ENCODE results near the gene SLC16A12. TPM values are rescaled to one million over a fixed set of nuclear protein-coding genes. Genes with fewer than 3 reads are reported as not detected.
"Not testable (repeated sequence)": the region's sequence is repeated elsewhere in the genome, so short reads cannot be mapped to it uniquely, and the experiment has no call there.

Gene SLC16A12
- total and polyA plus RNA-seq, 2 donors (not counting 1 experiment from before 2014, with no cell fraction given) = under 0.01 to 0.26 TPM

DNA sequence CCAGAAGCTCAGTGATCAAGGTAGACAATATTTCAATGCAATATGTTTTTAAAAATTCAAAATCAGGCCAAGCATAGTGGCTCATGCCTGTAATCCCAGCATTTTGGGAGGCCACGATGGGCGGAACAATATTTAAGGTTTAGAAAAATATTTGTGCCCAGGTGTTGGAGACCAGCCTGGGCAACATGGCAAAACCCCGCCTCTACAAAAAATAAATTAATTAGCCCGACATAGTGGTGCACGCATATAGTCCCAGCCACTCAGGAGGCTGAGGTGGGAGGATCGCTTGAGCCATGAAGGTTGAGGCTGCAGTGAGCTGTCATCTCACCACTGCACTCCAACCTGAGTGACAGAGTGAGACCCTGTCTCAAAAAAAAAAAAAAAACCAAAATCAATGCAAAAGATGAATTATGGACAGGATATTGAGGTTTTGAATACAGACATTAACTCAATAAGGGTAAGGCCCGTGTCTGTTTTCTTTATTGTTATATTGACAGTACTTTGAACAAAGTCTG lies 121.9 kb downstream of the SLC16A12 start:
- Histone ChIP-seq H3K9ac (ENCODE audit: insufficient read depth, low read length) (no peak overlapping the region), H3K79me2 (ENCODE audit: control insufficient read depth, insufficient read depth, low read length) (peaks cover 23% of the 10 kb centered on the region), H3K9me3 (ENCODE audit: control insufficient read depth, insufficient read depth, low read depth, low read length) (no peaks in the 10 kb centered on the region), H3K36me3 (ENCODE audit: control insufficient read depth, insufficient read depth, low read length) (no peaks in the 10 kb centered on the region), H2AFZ (ENCODE audit: low read length) (no peak overlapping the region), H3K27ac (ENCODE audit: insufficient read depth, low read length) (no peak overlapping the region), H3K4me2 (ENCODE audit: extremely low read depth, insufficient read depth, low read length) (peak overlapping the region; percentile 84), H3K4me3 (replicated peaks in 1 of 4; ENCODE audit: control extremely low read depth in 1 of 4, insufficient read depth in 1 of 4, low read depth in 3 of 4, low read length in 4 of 4) (peak overlapping the region in 2 of 4 experiments; percentile 75 to 85), H3K4me1 (ENCODE audit: control insufficient read depth, extremely low read depth, insufficient read depth, low read length) (peaks cover 5% of the 10 kb centered on the region), H3K27me3 (ENCODE audit: control insufficient read depth, insufficient read depth, low read length) (no peaks in the 10 kb centered on the region), H4K20me1 (ENCODE audit: control insufficient read depth, extremely low read depth, insufficient read depth, low read length) (no peaks in the 10 kb centered on the region)
- DNase-seq (ENCODE audit: low read depth in 2 of 2) = no peak
- no peak for TF ChIP-seq EZH2 (IDR thresholded peaks at IDR 0.05; ENCODE audit: low read length, missing control alignments)
- TF ChIP-seq, protein P1, sequence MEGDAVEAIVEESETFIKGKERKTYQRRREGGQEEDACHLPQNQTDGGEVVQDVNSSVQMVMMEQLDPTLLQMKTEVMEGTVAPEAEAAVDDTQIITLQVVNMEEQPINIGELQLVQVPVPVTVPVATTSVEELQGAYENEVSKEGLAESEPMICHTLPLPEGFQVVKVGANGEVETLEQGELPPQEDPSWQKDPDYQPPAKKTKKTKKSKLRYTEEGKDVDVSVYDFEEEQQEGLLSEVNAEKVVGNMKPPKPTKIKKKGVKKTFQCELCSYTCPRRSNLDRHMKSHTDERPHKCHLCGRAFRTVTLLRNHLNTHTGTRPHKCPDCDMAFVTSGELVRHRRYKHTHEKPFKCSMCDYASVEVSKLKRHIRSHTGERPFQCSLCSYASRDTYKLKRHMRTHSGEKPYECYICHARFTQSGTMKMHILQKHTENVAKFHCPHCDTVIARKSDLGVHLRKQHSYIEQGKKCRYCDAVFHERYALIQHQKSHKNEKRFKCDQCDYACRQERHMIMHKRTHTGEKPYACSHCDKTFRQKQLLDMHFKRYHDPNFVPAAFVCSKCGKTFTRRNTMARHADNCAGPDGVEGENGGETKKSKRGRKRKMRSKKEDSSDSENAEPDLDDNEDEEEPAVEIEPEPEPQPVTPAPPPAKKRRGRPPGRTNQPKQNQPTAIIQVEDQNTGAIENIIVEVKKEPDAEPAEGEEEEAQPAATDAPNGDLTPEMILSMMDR (conservative IDR thresholded peaks at IDR 0.05 in 1 of 2, IDR thresholded peaks at IDR 0.05 in 1 of 2; ENCODE audit: low read depth in 1 of 2, low read length in 2 of 2) = no peak

DNA sequence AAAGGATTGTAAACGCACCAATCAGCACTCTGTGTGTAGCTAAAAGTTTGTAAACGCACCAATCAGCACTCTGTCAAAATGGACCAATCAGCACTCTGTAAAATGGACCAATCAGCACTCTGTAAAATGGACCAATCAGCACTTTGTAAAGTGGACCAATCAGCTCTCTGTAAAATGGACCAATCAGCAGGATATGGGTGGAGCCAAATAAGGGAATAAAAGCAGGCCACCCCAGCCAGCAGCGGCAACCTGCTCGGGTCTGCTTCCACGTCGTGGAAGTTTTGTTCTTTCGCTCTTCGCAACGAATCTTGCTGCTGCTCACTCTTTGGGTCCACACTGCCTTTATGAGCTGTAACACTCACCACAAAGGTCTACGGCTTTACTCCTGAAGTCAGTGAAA lies 123.1 kb downstream of the SLC16A12 start:
- H3K4me2 ChIP-seq (ENCODE audit: extremely low read depth, insufficient read depth, low read length); H3K4me3 ChIP-seq (replicated peaks in 1 of 4; ENCODE audit: control extremely low read depth in 1 of 4, insufficient read depth in 1 of 4, low read depth in 3 of 4, low read length in 4 of 4); H3K9me3 ChIP-seq (ENCODE audit: control insufficient read depth, insufficient read depth, low read depth, low read length); H3K36me3 ChIP-seq (ENCODE audit: control insufficient read depth, insufficient read depth, low read length); H3K27ac ChIP-seq (ENCODE audit: insufficient read depth, low read length); H4K20me1 ChIP-seq (ENCODE audit: control insufficient read depth, extremely low read depth, insufficient read depth, low read length); H2AFZ ChIP-seq (ENCODE audit: low read length); H3K27me3 ChIP-seq (ENCODE audit: control insufficient read depth, insufficient read depth, low read length); H3K4me1 ChIP-seq (ENCODE audit: control insufficient read depth, extremely low read depth, insufficient read depth, low read length); DNase-seq (ENCODE audit: low read depth in 2 of 2); H3K9ac ChIP-seq (ENCODE audit: insufficient read depth, low read length): not testable (repeated sequence)
- peaks cover 16% of the 10 kb centered on the region for H3K79me2 ChIP-seq (ENCODE audit: control insufficient read depth, insufficient read depth, low read length)

DNA sequence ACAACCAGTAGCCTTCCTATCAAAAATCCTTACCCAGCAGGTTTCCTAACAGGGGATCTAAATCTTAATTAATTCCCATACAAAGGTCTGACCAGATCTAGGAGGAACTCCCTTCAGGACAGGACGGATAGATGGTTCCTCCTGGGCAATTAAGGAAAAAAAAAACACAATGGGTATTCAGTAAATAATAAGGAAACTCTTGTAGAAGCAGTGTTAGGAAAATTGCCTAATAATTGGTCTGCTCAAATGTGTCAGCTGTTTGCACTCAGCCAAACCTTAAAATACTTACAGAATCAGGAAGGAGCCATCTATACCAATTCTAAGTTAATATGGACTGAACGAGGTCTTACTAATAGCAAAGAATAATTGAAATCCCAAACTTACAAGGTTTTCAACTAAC lies 124.3 kb downstream of the SLC16A12 start:
- H3K27me3 ChIP-seq (ENCODE audit: control insufficient read depth, insufficient read depth, low read length); H3K79me2 ChIP-seq (ENCODE audit: control insufficient read depth, insufficient read depth, low read length); H2AFZ ChIP-seq (ENCODE audit: low read length); H3K4me3 ChIP-seq (replicated peaks in 1 of 4; ENCODE audit: control extremely low read depth in 1 of 4, insufficient read depth in 1 of 4, low read depth in 3 of 4, low read length in 4 of 4); H3K4me1 ChIP-seq (ENCODE audit: control insufficient read depth, extremely low read depth, insufficient read depth, low read length); H3K36me3 ChIP-seq (ENCODE audit: control insufficient read depth, insufficient read depth, low read length); H3K9me3 ChIP-seq (ENCODE audit: control insufficient read depth, insufficient read depth, low read depth, low read length); H3K9ac ChIP-seq (ENCODE audit: insufficient read depth, low read length); H3K4me2 ChIP-seq (ENCODE audit: extremely low read depth, insufficient read depth, low read length); H3K27ac ChIP-seq (ENCODE audit: insufficient read depth, low read length); DNase-seq (ENCODE audit: low read depth in 2 of 2); H4K20me1 ChIP-seq (ENCODE audit: control insufficient read depth, extremely low read depth, insufficient read depth, low read length): not testable (repeated sequence)

DNA sequence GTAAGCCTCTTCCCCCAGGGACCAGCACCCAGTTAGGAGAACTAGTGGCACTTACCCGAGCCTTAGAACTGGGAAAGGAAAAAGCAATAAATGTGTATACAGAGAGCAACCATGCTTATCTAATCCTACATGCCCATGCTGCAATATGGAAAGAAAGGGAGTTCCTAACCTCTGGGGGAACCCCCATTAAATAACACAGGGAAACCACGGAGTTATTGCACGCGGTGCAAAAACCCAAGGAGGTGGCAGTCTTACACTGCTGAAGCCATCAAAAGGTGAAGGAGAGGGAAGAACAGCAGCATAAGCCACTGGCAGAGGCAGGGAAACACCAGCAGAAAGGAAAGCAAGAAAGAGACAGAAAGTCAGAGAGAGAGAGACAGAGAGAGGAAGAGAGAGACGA lies 124.8 kb downstream of the SLC16A12 start:
- not testable (repeated sequence) for H3K4me3 ChIP-seq (replicated peaks in 1 of 4; ENCODE audit: control extremely low read depth in 1 of 4, insufficient read depth in 1 of 4, low read depth in 3 of 4, low read length in 4 of 4); H3K4me1 ChIP-seq (ENCODE audit: control insufficient read depth, extremely low read depth, insufficient read depth, low read length); DNase-seq (ENCODE audit: low read depth in 2 of 2)

DNA sequence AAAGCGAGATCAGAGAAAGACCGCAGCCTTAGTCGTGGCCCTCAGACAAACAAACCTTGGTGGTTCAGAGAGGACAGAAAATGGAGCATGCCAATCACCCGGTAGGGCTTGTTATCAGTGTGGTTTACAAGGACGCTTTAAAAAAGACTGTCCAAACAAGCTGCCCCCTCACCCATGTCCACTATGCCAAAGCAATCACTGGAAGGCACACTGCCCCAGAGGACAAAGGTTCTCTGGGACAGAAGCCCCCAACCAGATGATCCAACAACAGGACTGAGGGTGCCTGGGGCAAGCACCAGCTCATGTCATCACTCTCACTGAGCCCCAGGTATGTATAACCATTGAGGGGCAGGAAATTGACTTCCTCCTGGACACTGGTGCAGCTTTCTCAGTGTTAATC lies 126.1 kb downstream of the SLC16A12 start:
- not testable (repeated sequence) for H3K9ac ChIP-seq (ENCODE audit: insufficient read depth, low read length); DNase-seq (ENCODE audit: low read depth in 2 of 2); H3K4me1 ChIP-seq (ENCODE audit: control insufficient read depth, extremely low read depth, insufficient read depth, low read length); H3K27ac ChIP-seq (ENCODE audit: insufficient read depth, low read length); H4K20me1 ChIP-seq (ENCODE audit: control insufficient read depth, extremely low read depth, insufficient read depth, low read length); H3K36me3 ChIP-seq (ENCODE audit: control insufficient read depth, insufficient read depth, low read length); H3K9me3 ChIP-seq (ENCODE audit: control insufficient read depth, insufficient read depth, low read depth, low read length); H3K4me3 ChIP-seq (replicated peaks in 1 of 4; ENCODE audit: control extremely low read depth in 1 of 4, insufficient read depth in 1 of 4, low read depth in 3 of 4, low read length in 4 of 4); H3K79me2 ChIP-seq (ENCODE audit: control insufficient read depth, insufficient read depth, low read length); H2AFZ ChIP-seq (ENCODE audit: low read length); H3K4me2 ChIP-seq (ENCODE audit: extremely low read depth, insufficient read depth, low read length); H3K27me3 ChIP-seq (ENCODE audit: control insufficient read depth, insufficient read depth, low read length)

More for the DNA sequence above, 124.8 kb downstream of the SLC16A12 start:
- H3K9me3 ChIP-seq (ENCODE audit: control insufficient read depth, insufficient read depth, low read depth, low read length); H3K27ac ChIP-seq (ENCODE audit: insufficient read depth, low read length); H2AFZ ChIP-seq (ENCODE audit: low read length); H3K79me2 ChIP-seq (ENCODE audit: control insufficient read depth, insufficient read depth, low read length); H3K27me3 ChIP-seq (ENCODE audit: control insufficient read depth, insufficient read depth, low read length); H3K9ac ChIP-seq (ENCODE audit: insufficient read depth, low read length); H3K4me2 ChIP-seq (ENCODE audit: extremely low read depth, insufficient read depth, low read length); H3K36me3 ChIP-seq (ENCODE audit: control insufficient read depth, insufficient read depth, low read length); H4K20me1 ChIP-seq (ENCODE audit: control insufficient read depth, extremely low read depth, insufficient read depth, low read length): not testable (repeated sequence)

DNA sequence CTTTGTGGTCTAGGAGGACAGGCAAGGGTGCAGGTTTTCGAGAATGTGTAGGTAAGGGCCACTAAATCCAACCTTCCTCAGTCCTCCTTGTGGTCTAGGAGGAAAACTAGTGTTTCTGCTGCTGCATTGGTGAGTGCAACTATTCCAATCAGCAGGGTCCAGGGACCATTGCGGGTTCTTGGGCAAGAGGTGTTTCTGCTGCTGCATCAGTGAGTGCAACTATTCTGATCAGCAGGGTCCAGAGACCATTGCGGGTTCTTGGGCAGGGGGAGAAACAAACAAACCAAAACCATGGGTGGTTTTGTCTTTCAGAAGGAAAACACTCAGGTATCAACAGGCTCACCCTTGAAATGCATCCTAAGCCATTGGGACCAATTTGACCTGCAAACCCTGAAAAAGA lies 127.6 kb downstream of the SLC16A12 start:
- H3K4me3 ChIP-seq (replicated peaks in 1 of 4; ENCODE audit: control extremely low read depth in 1 of 4, insufficient read depth in 1 of 4, low read depth in 3 of 4, low read length in 4 of 4); DNase-seq (ENCODE audit: low read depth in 2 of 2); H3K27ac ChIP-seq (ENCODE audit: insufficient read depth, low read length); H3K4me1 ChIP-seq (ENCODE audit: control insufficient read depth, extremely low read depth, insufficient read depth, low read length); H3K9ac ChIP-seq (ENCODE audit: insufficient read depth, low read length); H3K79me2 ChIP-seq (ENCODE audit: control insufficient read depth, insufficient read depth, low read length); H4K20me1 ChIP-seq (ENCODE audit: control insufficient read depth, extremely low read depth, insufficient read depth, low read length); H3K27me3 ChIP-seq (ENCODE audit: control insufficient read depth, insufficient read depth, low read length); H3K9me3 ChIP-seq (ENCODE audit: control insufficient read depth, insufficient read depth, low read depth, low read length); H3K4me2 ChIP-seq (ENCODE audit: extremely low read depth, insufficient read depth, low read length); H2AFZ ChIP-seq (ENCODE audit: low read length); H3K36me3 ChIP-seq (ENCODE audit: control insufficient read depth, insufficient read depth, low read length): not testable (repeated sequence)
